GM12878 (cell line): ENCODE data around the gene EEF1AKMT2. TPM values are rescaled to one million over a fixed set of nuclear protein-coding genes. Genes with fewer than 3 reads are reported as not detected.

Experiments used
- ATAC-seq: fragments of 200-7000 bp; cut with Tn5 transposase; 3 replicates; pipeline ENCODE4 v1.9.1; 2020; ENCODE audit warnings: mild to moderate bottlenecking, moderate library complexity
- BruUV-seq: library from RNA; stranded (reverse); fragments of 400-500 nt; replicated peaks from 2 replicates; lab custom pipeline; 2021; lab: Mats Ljungman, UMichigan
- CTCF ChIA-PET: fragments of 300-600 bp; sonication (Branson Sonifier 250); formaldehyde crosslinking; extraction: SDS; loops from one replicate; lab custom pipeline; 2021; ENCODE audit warnings: inconsistent platforms; lab: Yijun Ruan, JAX
- POLR2A ChIA-PET: fragments of 350-600 bp; formaldehyde crosslinking; extraction: SDS; loops from one replicate; lab custom pipeline; 2021; ENCODE audit warnings: inconsistent platforms; lab: Charles Lee
- RAD21 ChIA-PET: fragments of 300-600 bp; sonication (Branson Sonifier 250); formaldehyde crosslinking; loops from one replicate; lab custom pipeline; 2023; ENCODE audit warnings: antibody characterized with exemption; ENCODE audit not compliant: unreplicated experiment; lab: Charles Lee
- SMC1A ChIA-PET: fragments of 300-600 bp; sonication (Branson Sonifier 250); formaldehyde crosslinking; loops from one replicate; lab custom pipeline; 2023; ENCODE audit not compliant: unreplicated experiment, uncharacterized antibody; lab: Charles Lee
- DNase-seq: peaks from one replicate; pipeline ENCODE4 v3.0.0-alpha.2; 2011; ENCODE audit warnings: low read depth, low spot score
- FAIRE-seq: peaks from 3 replicates; lab custom pipeline; 2011; peaks lifted over from hg19 to GRCh38; lab: Jason Lieb, UNC
- H2AFZ ChIP-seq: 2 replicates; pipeline ENCODE4 v1.6.0; 2011; ENCODE audit warnings: low read depth, low read length, control low read depth; ENCODE audit not compliant: control insufficient read depth
- H3K27ac ChIP-seq: 2 replicates; pipeline ENCODE4 v1.5.1; 2011; ENCODE audit warnings: control low read depth; ENCODE audit not compliant: control insufficient read depth, insufficient read depth
- H3K27me3 ChIP-seq, 2 experiments: replicated peaks in 1 of 2; 2 replicates each; pipeline versions ENCODE4 v1.6.0 to v1.6.1; 2011; ENCODE audit warnings: low read length in 1 of 2; ENCODE audit not compliant: control insufficient read depth in 2 of 2, insufficient read depth in 2 of 2
- H3K36me3 ChIP-seq, 2 experiments: 2 replicates each; pipeline ENCODE4 v1.5.1; 2011; ENCODE audit warnings: low read length in 1 of 2; ENCODE audit not compliant: control insufficient read depth in 2 of 2, insufficient read depth in 2 of 2
- H3K4me1 ChIP-seq: 2 replicates; pipeline ENCODE4 v1.6.1; 2011; ENCODE audit warnings: mild to moderate bottlenecking, low read length, moderate library complexity, mixed read lengths; ENCODE audit not compliant: control insufficient read depth, insufficient read depth
- H3K4me2 ChIP-seq: 2 replicates; pipeline ENCODE4 v1.6.0; 2011; ENCODE audit warnings: control low read depth; ENCODE audit not compliant: control insufficient read depth, insufficient read depth
- H3K4me3 ChIP-seq: fragments of 200-600 bp; sonication (generic); 2 replicates; pipeline ENCODE4 v1.5.1; 2016
- H3K79me2 ChIP-seq: 2 replicates; pipeline ENCODE4 v1.6.0; 2011; ENCODE audit warnings: low read length; ENCODE audit not compliant: control insufficient read depth, insufficient read depth
- H3K9ac ChIP-seq: 2 replicates; pipeline ENCODE4 v1.8.0; 2011; ENCODE audit warnings: low read length, control low read depth, mixed read lengths; ENCODE audit not compliant: control insufficient read depth, insufficient read depth
- H3K9me3 ChIP-seq: replicated peaks from 3 replicates; pipeline ENCODE4 v1.5.1; 2011; ENCODE audit warnings: mild to moderate bottlenecking, low read length; ENCODE audit not compliant: control insufficient read depth, insufficient read depth
- H4K20me1 ChIP-seq: 2 replicates; pipeline ENCODE4 v1.6.0; 2011; ENCODE audit not compliant: control insufficient read depth, insufficient read depth
- CREM ChIP-seq: IDR thresholded peaks from 2 replicates; pipeline ENCODE4 v1.6.1; 2014; ENCODE audit warnings: antibody characterized with exemption, low read depth
- IKZF2 ChIP-seq, 2 experiments: fragments of 450-650 bp; IDR thresholded peaks; 2 replicates each; pipeline ENCODE4 v1.6.1; 2017; ENCODE audit warnings: mild to moderate bottlenecking in 2 of 2, moderate library complexity in 2 of 2
- KAT2A ChIP-seq: conservative IDR thresholded peaks from 2 replicates; pipeline ENCODE4 v1.6.1; 2011; ENCODE audit warnings: low read depth, low read length; ENCODE audit not compliant: control insufficient read depth
- KLF5 ChIP-seq: fragments of 450-650 bp; IDR thresholded peaks from 2 replicates; pipeline ENCODE4 v1.6.1; 2014; ENCODE audit warnings: mild to moderate bottlenecking; ENCODE audit not compliant: partially characterized antibody
- MTA3 ChIP-seq: IDR thresholded peaks from 2 replicates; pipeline ENCODE4 v1.6.1; 2012; ENCODE audit warnings: low read length, inconsistent platforms, borderline replicate concordance
- SREBF2 ChIP-seq: IDR thresholded peaks from 2 replicates; pipeline ENCODE4 v1.6.1; 2012; ENCODE audit warnings: mild to moderate bottlenecking, low read length
- TAF1 ChIP-seq: IDR thresholded peaks from 2 replicates; pipeline ENCODE4 v1.6.1; 2011; ENCODE audit warnings: mild to moderate bottlenecking, low read depth, low read length, borderline replicate concordance
- TBL1XR1 ChIP-seq: IDR thresholded peaks from 2 replicates; pipeline ENCODE4 v1.6.1; 2012; ENCODE audit warnings: low read depth, low read length, improper control_type of control experiment
- ZNF217 ChIP-seq: fragments of 450-650 bp; IDR thresholded peaks from 2 replicates; pipeline ENCODE4 v1.6.1; 2017; ENCODE audit warnings: antibody characterized with exemption, mild to moderate bottlenecking
- ZNF384 ChIP-seq: IDR thresholded peaks from 2 replicates; pipeline ENCODE4 v1.6.1; 2012; ENCODE audit warnings: low read depth, mild to moderate bottlenecking, low read length, improper control_type of control experiment, borderline replicate concordance
- WGBS: methylation state at CpG from one replicate; pipeline ENCODE4 v1.1.6; 2016; ENCODE audit warnings: low lambda C conversion rate; ENCODE audit not compliant: insufficient replicate concordance, insufficient coverage; ENCODE audit errors: missing lambda C conversion rate; 5-methylcytosine and 5-hydroxymethylcytosine counted together
- in situ Hi-C: fragments of 300-500 bp; cut with MboI; formaldehyde crosslinking; loops from 9 replicates; pipeline ENCODE4 v1.14.3; 2018; ENCODE audit warnings: mixed read lengths
- intact Hi-C: fragments of 100-400 bp; cut with micrococcal nuclease; formaldehyde crosslinking; loops from one replicate; pipeline ENCODE4 v1.14.2; 2022; ENCODE audit not compliant: unreplicated experiment
- polyA plus RNA-seq, 11 experiments: library from polyadenylated mRNA; depleted of rRNA in 4 of 11; unstranded in 6 of 11; stranded (reverse) in 5 of 11; fragments of >200 nt; fragmentation: Nextera tagmentation in 4 of 11; fragmentation: Illumina TruSeq in 1 of 11; extraction: Ambion mirVana in 4 of 11; extraction: Trizol in 1 of 11; gene quantifications; 1 replicate in 1 of 11; 2 replicates in 10 of 11; pipeline versions ENCODE4 v1.2.1 to v1.2.3, GENCODE V29; 2011 to 2016; ENCODE audit warnings: inconsistent platforms in 2 of 11, missing spikeins in 2 of 11, low read depth in 1 of 11
- total RNA-seq, 4 experiments: library from RNA; depleted of rRNA in 3 of 4; stranded (reverse); fragments of >200 nt in 3 of 4; fragmentation: Illumina TruSeq in 1 of 4; extraction: Trizol in 1 of 4; gene quantifications; 2 replicates each; pipeline versions ENCODE4 v1.2.1 to v1.2.3, GENCODE V29; 2013 to 2021
- TF ChIP-seq, protein P1 (sequence below): IDR thresholded peaks from 2 replicates; pipeline ENCODE4 v1.6.1; 2012; ENCODE audit warnings: low read length, inconsistent platforms
- TF ChIP-seq, protein P2 (sequence below): fragments of 450-650 bp; IDR thresholded peaks from 2 replicates; pipeline ENCODE4 v1.6.1; 2016; ENCODE audit warnings: mild to moderate bottlenecking, moderate library complexity, borderline replicate concordance
- TF ChIP-seq, protein P3 (sequence below): IDR thresholded peaks from 2 replicates; pipeline ENCODE4 v1.6.1; 2011; ENCODE audit warnings: borderline replicate concordance, low read depth, mild to moderate bottlenecking, moderate library complexity, low read length; ENCODE audit not compliant: insufficient read depth, poor library complexity, severe bottlenecking

Gene EEF1AKMT2
- total and polyA plus RNA-seq, 10 of the 15 experiments (the other 5 are each of a cell fraction or from before 2014, with no cell fraction given) = 9.1 to 29.3 (median 23.6) TPM

DNA sequence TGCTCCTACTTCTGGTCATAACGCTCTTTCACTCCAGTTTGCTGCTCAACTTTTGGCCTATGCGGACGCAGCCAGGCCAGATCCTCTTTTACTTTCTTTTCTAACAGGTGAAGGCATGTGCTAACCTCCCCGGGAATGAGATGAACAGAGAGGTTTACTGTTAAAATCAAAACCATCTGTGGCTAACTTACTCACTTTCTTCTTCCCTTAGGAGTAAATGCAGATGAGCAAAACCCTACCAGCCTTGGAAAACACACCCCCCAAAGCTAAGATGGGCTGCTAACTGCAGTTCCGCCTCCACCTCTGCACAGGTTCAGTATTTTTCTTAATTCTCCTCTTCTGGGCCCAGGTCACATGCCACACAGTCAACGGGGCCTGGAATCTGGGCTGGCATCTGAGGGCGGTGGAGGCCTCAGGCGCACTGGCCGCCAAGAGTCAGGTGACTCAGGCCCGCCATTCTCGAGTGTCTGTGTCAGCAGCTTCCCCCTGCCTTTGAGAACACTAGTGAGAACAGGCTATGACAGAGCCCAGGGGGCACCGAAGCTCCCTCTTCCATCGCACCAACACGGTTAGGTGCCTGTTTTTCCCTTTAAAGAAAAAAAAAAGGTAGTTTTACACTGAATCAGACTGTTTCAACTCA is 58.6 kb downstream of the EEF1AKMT2 start (continued):
- TF ChIP-seq MTA3 (no peak), IKZF2 (IDR thresholded peaks at IDR 0.05) (peak; percentile 81 to 83), ZNF217 (no peak)
- TF ChIP-seq, protein P1, sequence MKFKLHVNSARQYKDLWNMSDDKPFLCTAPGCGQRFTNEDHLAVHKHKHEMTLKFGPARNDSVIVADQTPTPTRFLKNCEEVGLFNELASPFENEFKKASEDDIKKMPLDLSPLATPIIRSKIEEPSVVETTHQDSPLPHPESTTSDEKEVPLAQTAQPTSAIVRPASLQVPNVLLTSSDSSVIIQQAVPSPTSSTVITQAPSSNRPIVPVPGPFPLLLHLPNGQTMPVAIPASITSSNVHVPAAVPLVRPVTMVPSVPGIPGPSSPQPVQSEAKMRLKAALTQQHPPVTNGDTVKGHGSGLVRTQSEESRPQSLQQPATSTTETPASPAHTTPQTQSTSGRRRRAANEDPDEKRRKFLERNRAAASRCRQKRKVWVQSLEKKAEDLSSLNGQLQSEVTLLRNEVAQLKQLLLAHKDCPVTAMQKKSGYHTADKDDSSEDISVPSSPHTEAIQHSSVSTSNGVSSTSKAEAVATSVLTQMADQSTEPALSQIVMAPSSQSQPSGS = no peak; the same call in 1 of the 2 replicates

DNA sequence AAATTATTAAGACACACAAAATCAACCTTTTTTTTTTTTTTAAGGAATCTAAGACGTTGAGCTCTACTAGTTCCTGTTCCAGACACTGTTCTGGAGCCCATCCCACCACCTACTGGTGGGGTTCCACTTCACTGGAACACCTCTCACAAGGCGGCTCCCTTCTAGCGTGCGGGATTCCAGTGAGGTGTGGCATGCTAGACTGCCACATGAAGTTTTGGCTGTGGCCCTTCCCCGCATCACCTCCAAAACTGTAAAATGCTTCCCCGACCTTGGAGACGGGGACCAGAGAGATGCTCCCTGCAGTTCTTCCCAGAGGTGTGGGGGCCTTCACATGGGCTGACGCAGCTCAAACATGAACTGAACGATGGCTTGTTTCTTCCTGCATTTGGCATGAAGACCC is 60.1 kb downstream of the EEF1AKMT2 start:
- no peak for TF ChIP-seq CREM
- TF ChIP-seq KAT2A = no peak
- no peak for TF ChIP-seq TBL1XR1
- TF ChIP-seq, protein P2, sequence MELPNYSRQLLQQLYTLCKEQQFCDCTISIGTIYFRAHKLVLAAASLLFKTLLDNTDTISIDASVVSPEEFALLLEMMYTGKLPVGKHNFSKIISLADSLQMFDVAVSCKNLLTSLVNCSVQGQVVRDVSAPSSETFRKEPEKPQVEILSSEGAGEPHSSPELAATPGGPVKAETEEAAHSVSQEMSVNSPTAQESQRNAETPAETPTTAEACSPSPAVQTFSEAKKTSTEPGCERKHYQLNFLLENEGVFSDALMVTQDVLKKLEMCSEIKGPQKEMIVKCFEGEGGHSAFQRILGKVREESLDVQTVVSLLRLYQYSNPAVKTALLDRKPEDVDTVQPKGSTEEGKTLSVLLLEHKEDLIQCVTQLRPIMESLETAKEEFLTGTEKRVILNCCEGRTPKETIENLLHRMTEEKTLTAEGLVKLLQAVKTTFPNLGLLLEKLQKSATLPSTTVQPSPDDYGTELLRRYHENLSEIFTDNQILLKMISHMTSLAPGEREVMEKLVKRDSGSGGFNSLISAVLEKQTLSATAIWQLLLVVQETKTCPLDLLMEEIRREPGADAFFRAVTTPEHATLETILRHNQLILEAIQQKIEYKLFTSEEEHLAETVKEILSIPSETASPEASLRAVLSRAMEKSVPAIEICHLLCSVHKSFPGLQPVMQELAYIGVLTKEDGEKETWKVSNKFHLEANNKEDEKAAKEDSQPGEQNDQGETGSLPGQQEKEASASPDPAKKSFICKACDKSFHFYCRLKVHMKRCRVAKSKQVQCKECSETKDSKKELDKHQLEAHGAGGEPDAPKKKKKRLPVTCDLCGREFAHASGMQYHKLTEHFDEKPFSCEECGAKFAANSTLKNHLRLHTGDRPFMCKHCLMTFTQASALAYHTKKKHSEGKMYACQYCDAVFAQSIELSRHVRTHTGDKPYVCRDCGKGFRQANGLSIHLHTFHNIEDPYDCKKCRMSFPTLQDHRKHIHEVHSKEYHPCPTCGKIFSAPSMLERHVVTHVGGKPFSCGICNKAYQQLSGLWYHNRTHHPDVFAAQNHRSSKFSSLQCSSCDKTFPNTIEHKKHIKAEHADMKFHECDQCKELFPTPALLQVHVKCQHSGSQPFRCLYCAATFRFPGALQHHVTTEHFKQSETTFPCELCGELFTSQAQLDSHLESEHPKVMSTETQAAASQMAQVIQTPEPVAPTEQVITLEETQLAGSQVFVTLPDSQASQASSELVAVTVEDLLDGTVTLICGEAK = no peak
- no peak for TF ChIP-seq SREBF2
- no peak for TF ChIP-seq TAF1
- TF ChIP-seq KLF5 = no peak
- TF ChIP-seq, protein P3, sequence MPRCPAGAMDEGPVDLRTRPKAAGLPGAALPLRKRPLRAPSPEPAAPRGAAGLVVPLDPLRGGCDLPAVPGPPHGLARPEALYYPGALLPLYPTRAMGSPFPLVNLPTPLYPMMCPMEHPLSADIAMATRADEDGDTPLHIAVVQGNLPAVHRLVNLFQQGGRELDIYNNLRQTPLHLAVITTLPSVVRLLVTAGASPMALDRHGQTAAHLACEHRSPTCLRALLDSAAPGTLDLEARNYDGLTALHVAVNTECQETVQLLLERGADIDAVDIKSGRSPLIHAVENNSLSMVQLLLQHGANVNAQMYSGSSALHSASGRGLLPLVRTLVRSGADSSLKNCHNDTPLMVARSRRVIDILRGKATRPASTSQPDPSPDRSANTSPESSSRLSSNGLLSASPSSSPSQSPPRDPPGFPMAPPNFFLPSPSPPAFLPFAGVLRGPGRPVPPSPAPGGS = no peak
- TF ChIP-seq ZNF384 = no peak
- ChIA-PET SMC1A (interaction anchor here (1.0 to 21.7 kb wide), 7 partner anchors 8 to 89 kb away, joined by 3 to 351 read pairs (median 48); no protein-coding TSS in a partner anchor), CTCF (interaction anchor here (0.7 to 21.9 kb wide), 6 partner anchors 9 to 83 kb away, joined by 3 to 319 read pairs (median 17); no protein-coding TSS in a partner anchor), POLR2A (interaction anchor here (2.0 to 5.5 kb wide), 5 partner anchors 7 to 43 kb away, joined by 11 to 31 read pairs (median 14); no protein-coding TSS in a partner anchor), RAD21 (interaction anchor here (1.0 to 5.2 kb wide), 6 partner anchors 9 to 69 kb away, joined by 3 to 51 read pairs (median 32); no protein-coding TSS in a partner anchor)
- no peak overlapping the region for H2AFZ ChIP-seq
- peaks cover 61% of the 10 kb centered on the region for H3K4me1 ChIP-seq
- WGBS = 93% methylated on average over 9 of the region's 9 CpGs
- no TSS peak for BruUV-seq
- 0 out of 2 replicates have a peak overlapping the region, but pooled peaks have one; percentile 50 for H3K4me3 ChIP-seq
- peaks cover 1 to 2% of the 10 kb centered on the region in 2 experiments; a peak in 2 of 4 replicates for H3K36me3 ChIP-seq
- intact Hi-C loops = no loop called here
- no peaks in the 10 kb centered on the region for H3K9me3 ChIP-seq
- DNase-seq (no peak), FAIRE-seq (no peak), ATAC-seq (no peak)
- H4K20me1 ChIP-seq = no peaks in the 10 kb centered on the region
- H3K79me2 ChIP-seq = peaks cover 30% of the 10 kb centered on the region
- in situ Hi-C loops = no loop called here
- peak overlapping the region; percentile 91 for H3K4me2 ChIP-seq
- H3K27me3 ChIP-seq = no peaks in the 10 kb centered on the region
- H3K9ac ChIP-seq = no peak overlapping the region
- H3K27ac ChIP-seq = peak overlapping the region; percentile 71; the same call in 1 of the 2 replicates
